Measurements from ENCODE around the gene PCDHB11. TPM values are rescaled to one million over a fixed set of nuclear protein-coding genes. Genes with fewer than 3 reads are reported as not detected.
A peak's percentile ranks its signal among the peaks of the same experiment; 100 is the strongest.
"Not testable (repeated sequence)": the region's sequence is repeated elsewhere in the genome, so short reads cannot be mapped to it uniquely, and the experiment has no call there.

Gene PCDHB11
- total and polyA plus RNA-seq, 2 experiments from 2014 or later = 3.1 to 8.6 TPM

DNA sequence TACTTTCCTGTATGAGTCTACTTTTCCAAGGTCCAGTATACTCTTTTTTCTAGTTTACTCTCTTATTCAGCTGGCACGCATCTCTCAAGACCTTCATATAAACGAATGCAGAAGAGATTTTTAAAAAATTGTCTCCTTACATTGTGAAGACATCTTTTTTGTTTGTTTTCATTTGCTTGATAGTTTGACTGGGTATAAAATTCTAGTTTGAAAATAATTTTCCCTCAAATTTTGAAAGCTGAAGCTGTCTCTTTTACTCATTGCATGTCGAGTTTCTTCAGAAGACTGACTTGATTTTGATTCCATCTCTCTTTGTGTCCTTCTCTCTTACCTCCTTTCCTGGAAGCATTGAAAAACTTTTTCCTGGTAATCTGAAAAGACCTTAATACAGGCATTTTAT lies 3.1 kb upstream of the PCDHB11 start:
- Histone ChIP-seq H3K4me1 (ENCODE audit: low read depth) (no peaks in the 10 kb centered on the region), H3K27ac (no peak overlapping the region), H3K9me3 (ENCODE audit: low read depth) (no peaks in the 10 kb centered on the region), H3K36me3 (no peaks in the 10 kb centered on the region), H3K27me3 (peaks cover 10% of the 10 kb centered on the region), H3K4me3 (no peak overlapping the region)
- no peak for DNase-seq (ENCODE audit: low read depth in 1 of 2, low spot score in 1 of 2)
- TF ChIP-seq, protein P1, sequence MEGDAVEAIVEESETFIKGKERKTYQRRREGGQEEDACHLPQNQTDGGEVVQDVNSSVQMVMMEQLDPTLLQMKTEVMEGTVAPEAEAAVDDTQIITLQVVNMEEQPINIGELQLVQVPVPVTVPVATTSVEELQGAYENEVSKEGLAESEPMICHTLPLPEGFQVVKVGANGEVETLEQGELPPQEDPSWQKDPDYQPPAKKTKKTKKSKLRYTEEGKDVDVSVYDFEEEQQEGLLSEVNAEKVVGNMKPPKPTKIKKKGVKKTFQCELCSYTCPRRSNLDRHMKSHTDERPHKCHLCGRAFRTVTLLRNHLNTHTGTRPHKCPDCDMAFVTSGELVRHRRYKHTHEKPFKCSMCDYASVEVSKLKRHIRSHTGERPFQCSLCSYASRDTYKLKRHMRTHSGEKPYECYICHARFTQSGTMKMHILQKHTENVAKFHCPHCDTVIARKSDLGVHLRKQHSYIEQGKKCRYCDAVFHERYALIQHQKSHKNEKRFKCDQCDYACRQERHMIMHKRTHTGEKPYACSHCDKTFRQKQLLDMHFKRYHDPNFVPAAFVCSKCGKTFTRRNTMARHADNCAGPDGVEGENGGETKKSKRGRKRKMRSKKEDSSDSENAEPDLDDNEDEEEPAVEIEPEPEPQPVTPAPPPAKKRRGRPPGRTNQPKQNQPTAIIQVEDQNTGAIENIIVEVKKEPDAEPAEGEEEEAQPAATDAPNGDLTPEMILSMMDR (IDR thresholded peaks at IDR 0.05; ENCODE audit: low read depth, low read length) = no peak

DNA sequence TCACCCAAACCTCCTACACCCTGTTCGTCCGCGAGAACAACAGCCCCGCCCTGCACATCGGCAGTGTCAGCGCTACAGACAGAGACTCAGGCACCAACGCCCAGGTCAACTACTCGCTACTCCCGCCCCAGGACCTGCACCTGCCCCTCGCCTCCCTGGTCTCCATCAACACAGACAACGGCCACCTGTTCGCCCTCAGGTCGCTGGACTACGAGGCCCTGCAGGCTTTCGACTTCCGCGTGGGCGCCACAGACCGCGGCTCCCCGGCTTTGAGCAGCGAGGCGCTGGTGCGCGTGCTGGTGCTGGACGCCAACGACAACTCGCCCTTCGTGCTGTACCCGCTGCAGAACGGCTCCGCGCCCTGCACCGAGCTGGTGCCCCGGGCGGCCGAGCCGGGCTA lies 1.7 kb downstream of the PCDHB11 start:
- H3K27ac ChIP-seq; H3K4me3 ChIP-seq; DNase-seq (ENCODE audit: low read depth in 1 of 2, low spot score in 1 of 2); H3K36me3 ChIP-seq; H3K9me3 ChIP-seq (ENCODE audit: low read depth); H3K4me1 ChIP-seq (ENCODE audit: low read depth): not testable (repeated sequence)
- peaks cover 15% of the 10 kb centered on the region for H3K27me3 ChIP-seq

GRCh38 chr5:141201646-141202045 lies 2.2 kb downstream of the PCDHB11 start:
- not testable (repeated sequence) for H3K9me3 ChIP-seq (ENCODE audit: low read depth); DNase-seq (ENCODE audit: low read depth in 1 of 2, low spot score in 1 of 2); H3K27ac ChIP-seq; H3K4me1 ChIP-seq (ENCODE audit: low read depth); H3K36me3 ChIP-seq; H3K4me3 ChIP-seq
- H3K27me3 ChIP-seq = peaks cover 15% of the 10 kb centered on the region

DNA sequence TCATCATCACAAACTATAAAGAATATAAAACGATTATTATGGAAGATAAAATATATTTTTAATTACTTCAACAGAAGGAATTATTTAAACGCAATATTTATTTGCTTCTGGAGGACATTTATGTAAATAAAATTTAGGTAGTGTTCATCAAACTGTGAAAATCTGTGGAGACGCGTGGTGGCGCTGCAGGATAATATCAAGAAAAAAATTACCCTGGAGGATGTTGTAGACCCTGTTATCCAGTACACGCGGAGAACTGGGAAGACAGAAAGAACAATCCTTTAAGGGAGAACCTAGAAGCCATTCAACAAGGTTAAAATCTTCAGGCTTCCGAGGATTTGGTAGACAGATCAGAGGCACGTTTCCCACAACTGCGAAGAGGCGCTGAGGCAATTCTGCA lies 9.1 kb downstream of the PCDHB11 start, which contains the start of gene PCDHB12:
Gene PCDHB12, plus strand, starts transcription at position 242 of the 400 bp plus-strand sequence. CDS start 189 bp downstream, outside the sequence.
- H3K4me3 ChIP-seq = peak within 1 kb of the TSS; percentile 24
- peak in 1 of 2 donors; percentile 49 for DNase-seq (ENCODE audit: low read depth in 1 of 2, low spot score in 1 of 2)
- no peaks in the 10 kb centered on the region for H3K36me3 ChIP-seq
- peaks cover 3% of the 10 kb centered on the region for H3K9me3 ChIP-seq (ENCODE audit: low read depth)
- H3K27me3 ChIP-seq = no peaks in the 10 kb centered on the region
- H3K4me1 ChIP-seq (ENCODE audit: low read depth) = no peaks in the 10 kb centered on the region
- no peak within 1 kb of the TSS for H3K27ac ChIP-seq
- TF ChIP-seq, protein P1 (IDR thresholded peaks at IDR 0.05; ENCODE audit: low read depth, low read length) = no peak

DNA sequence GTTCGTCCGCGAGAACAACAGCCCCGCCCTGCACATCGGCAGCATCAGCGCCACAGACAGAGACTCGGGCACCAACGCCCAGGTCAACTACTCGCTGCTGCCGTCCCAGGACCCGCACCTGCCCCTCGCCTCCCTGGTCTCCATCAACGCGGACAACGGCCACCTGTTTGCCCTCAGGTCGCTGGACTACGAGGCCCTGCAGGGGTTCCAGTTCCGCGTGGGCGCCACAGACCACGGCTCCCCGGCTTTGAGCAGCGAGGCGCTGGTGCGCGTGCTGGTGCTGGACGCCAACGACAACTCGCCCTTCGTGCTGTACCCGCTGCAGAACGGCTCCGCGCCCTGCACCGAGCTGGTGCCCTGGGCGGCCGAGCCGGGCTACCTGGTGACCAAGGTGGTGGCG lies 10.9 kb downstream of the PCDHB11 start:
- not testable (repeated sequence) for H3K27ac ChIP-seq; H3K4me3 ChIP-seq; H3K4me1 ChIP-seq (ENCODE audit: low read depth); H3K9me3 ChIP-seq (ENCODE audit: low read depth); DNase-seq (ENCODE audit: low read depth in 1 of 2, low spot score in 1 of 2); H3K36me3 ChIP-seq; H3K27me3 ChIP-seq

GRCh38 chr5:141210849-141211248 lies 11.4 kb downstream of the PCDHB11 start:
- H3K9me3 ChIP-seq (ENCODE audit: low read depth) = not testable (repeated sequence)

GRCh38 chr5:141213656-141214339 lies 14.4 kb downstream of the PCDHB11 start, which contains the start of gene PCDHB13:
Gene PCDHB13 (plus strand): TSS chr5:141213919. CDS start chr5:141214124, 205 bp downstream.
- DNase-seq (ENCODE audit: low read depth in 1 of 2, low spot score in 1 of 2) = peak; percentile 26 to 71
- not testable (repeated sequence) for H3K4me1 ChIP-seq (ENCODE audit: low read depth); H3K27me3 ChIP-seq; H3K9me3 ChIP-seq (ENCODE audit: low read depth); H3K27ac ChIP-seq; H3K4me3 ChIP-seq; H3K36me3 ChIP-seq

More at GRCh38 chr5:141210849-141211248, 11.4 kb downstream of the PCDHB11 start:
- not testable (repeated sequence) for H3K27me3 ChIP-seq; H3K4me1 ChIP-seq (ENCODE audit: low read depth); H3K36me3 ChIP-seq; DNase-seq (ENCODE audit: low read depth in 1 of 2, low spot score in 1 of 2); H3K27ac ChIP-seq; H3K4me3 ChIP-seq

- H3K4me1 ChIP-seq (ENCODE audit: low read depth); H3K27me3 ChIP-seq; H3K27ac ChIP-seq; H3K9me3 ChIP-seq (ENCODE audit: low read depth); DNase-seq (ENCODE audit: low read depth in 1 of 2, low spot score in 1 of 2); H3K4me3 ChIP-seq; H3K36me3 ChIP-seq: not testable (repeated sequence)
Measured at GRCh38 chr5:141214583-141214982, 15.2 kb downstream of the PCDHB11 start.

DNA sequence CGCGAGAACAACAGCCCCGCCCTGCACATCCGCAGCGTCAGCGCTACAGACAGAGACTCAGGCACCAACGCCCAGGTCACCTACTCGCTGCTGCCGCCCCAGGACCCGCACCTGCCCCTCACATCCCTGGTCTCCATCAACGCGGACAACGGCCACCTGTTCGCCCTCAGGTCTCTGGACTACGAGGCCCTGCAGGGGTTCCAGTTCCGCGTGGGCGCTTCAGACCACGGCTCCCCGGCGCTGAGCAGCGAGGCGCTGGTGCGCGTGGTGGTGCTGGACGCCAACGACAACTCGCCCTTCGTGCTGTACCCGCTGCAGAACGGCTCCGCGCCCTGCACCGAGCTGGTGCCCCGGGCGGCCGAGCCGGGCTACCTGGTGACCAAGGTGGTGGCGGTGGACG lies 16.1 kb downstream of the PCDHB11 start:
- not testable (repeated sequence) for H3K27me3 ChIP-seq; H3K27ac ChIP-seq; DNase-seq (ENCODE audit: low read depth in 1 of 2, low spot score in 1 of 2); H3K36me3 ChIP-seq; H3K4me3 ChIP-seq; H3K4me1 ChIP-seq (ENCODE audit: low read depth); H3K9me3 ChIP-seq (ENCODE audit: low read depth)

DNA sequence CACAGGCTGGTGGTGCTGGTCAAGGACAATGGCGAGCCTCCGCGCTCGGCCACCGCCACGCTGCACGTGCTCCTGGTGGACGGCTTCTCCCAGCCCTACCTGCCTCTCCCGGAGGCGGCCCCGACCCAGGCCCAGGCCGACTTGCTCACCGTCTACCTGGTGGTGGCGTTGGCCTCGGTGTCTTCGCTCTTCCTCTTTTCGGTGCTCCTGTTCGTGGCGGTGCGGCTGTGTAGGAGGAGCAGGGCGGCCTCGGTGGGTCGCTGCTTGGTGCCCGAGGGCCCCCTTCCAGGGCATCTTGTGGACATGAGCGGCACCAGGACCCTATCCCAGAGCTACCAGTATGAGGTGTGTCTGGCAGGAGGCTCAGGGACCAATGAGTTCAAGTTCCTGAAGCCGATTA lies 16.6 kb downstream of the PCDHB11 start:
- not testable (repeated sequence) for H3K36me3 ChIP-seq; H3K4me3 ChIP-seq; H3K4me1 ChIP-seq (ENCODE audit: low read depth); H3K27me3 ChIP-seq; H3K9me3 ChIP-seq (ENCODE audit: low read depth); DNase-seq (ENCODE audit: low read depth in 1 of 2, low spot score in 1 of 2); H3K27ac ChIP-seq
